HepG2 (cell line): ENCODE data around the gene CDC42EP4.

Experiments
- CTCF ChIP-seq: sonication (generic); formaldehyde crosslinking; IDR thresholded peaks from 2 replicates; pipeline ENCODE4 v1.5.0; 2020; ENCODE audit warnings: mild to moderate bottlenecking, missing genetic modification reagents, moderate library complexity
- MZF1 ChIP-seq: sonication (generic); formaldehyde crosslinking; IDR thresholded peaks from 2 replicates; pipeline ENCODE4 v1.8.1; 2023; ENCODE audit warnings: mild to moderate bottlenecking, missing genetic modification reagents, borderline replicate concordance
- SMAD3 ChIP-seq: sonication (generic); formaldehyde crosslinking; IDR thresholded peaks from 2 replicates; pipeline ENCODE4 v1.4.0; 2020; ENCODE audit warnings: missing genetic modification reagents
- TF ChIP-seq, protein P1 (sequence below): sonication (generic); formaldehyde crosslinking; IDR thresholded peaks from 2 replicates; pipeline ENCODE4 v1.4.0; 2020; ENCODE audit warnings: missing genetic modification reagents
- TF ChIP-seq, protein P2 (sequence below): sonication (generic); formaldehyde crosslinking; IDR thresholded peaks from 2 replicates; pipeline ENCODE4 v1.5.0; 2020; ENCODE audit warnings: missing genetic modification reagents

- no peak for TF ChIP-seq CTCF (CRISPR knock-in tag)
- TF ChIP-seq MZF1 = no peak
- TF ChIP-seq, protein P1, sequence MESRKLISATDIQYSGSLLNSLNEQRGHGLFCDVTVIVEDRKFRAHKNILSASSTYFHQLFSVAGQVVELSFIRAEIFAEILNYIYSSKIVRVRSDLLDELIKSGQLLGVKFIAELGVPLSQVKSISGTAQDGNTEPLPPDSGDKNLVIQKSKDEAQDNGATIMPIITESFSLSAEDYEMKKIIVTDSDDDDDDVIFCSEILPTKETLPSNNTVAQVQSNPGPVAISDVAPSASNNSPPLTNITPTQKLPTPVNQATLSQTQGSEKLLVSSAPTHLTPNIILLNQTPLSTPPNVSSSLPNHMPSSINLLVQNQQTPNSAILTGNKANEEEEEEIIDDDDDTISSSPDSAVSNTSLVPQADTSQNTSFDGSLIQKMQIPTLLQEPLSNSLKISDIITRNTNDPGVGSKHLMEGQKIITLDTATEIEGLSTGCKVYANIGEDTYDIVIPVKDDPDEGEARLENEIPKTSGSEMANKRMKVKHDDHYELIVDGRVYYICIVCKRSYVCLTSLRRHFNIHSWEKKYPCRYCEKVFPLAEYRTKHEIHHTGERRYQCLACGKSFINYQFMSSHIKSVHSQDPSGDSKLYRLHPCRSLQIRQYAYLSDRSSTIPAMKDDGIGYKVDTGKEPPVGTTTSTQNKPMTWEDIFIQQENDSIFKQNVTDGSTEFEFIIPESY = no peak
- TF ChIP-seq, protein P2, sequence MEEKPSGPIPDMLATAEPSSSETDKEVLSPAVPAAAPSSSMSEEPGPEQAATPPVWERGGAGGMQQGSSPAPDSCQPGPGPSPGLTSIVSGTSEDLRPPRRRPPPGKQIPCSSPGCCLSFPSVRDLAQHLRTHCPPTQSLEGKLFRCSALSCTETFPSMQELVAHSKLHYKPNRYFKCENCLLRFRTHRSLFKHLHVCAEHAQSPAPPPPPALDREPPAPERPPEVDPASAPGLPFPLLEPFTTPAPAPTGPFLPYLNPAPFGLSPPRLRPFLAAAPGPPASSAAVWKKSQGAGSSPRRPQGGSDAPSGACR (CRISPR knock-in tag) = no peak
- no peak for TF ChIP-seq SMAD3 (CRISPR knock-in tag)
Measured at GRCh38 chr17:73285916-73286862, 25.6 kb downstream of the CDC42EP4 start.
